ENCODE measurements around the gene ALDH1L1.

ALDH1L1 gene

DNA sequence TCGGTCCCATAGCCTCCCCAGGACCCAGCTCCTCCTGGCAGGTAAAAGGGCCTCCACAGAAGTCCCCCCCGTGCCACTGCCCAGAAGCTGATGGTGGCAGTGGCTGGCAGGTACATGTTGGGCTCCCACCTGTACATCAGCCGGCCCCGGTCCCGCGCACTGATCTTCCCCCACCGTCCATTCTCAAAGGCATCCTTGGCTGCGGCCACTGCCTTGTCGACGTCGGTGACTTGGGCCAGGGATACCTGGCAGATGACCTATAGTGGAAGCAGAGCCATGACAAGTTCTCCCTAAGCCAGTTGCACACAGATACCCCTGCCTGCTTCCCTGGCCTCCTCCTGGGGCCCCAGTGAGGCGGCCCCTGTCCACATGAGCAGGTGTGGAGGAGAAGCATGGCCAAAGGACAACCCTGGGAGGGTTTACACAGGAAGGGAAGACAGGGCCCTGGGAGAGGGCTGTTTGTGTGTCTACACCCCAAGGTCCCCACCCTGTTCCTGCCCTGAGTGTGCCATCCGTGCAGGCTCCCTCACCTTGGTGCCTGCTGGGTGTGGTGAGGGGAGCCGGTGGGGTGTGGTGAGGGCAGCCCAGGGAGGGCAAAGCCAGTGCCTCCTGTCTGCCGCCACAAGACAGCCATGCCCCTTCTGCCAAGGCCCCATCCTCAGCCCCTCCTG is 44.8 kb downstream of the ALDH1L1 start:
- in situ Hi-C loops (cut with HindIII; ENCODE audit: low sequenced_read_pairs): loop anchor here (10.0 kb wide), 1 partner anchor 229 kb away; no protein-coding TSS in a partner anchor

DNA sequence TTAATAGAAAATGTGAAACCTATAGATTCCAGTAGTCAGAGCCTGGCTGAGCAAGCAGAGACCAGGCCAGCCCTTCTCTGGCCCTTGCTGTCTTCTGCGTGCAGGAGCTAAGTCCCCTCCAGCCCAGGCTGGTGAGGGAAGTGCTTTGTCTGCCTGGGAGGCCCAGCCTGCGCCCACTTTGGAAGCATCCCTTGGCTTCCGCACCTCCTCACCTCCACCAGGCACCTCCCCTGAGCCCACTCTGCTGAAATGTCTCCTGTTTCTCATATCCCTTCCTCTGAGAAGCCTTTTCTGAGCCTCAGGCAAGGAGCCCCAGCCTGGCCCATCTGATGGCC is 45.3 kb downstream of the ALDH1L1 start:
- in situ Hi-C loops (cut with HindIII; ENCODE audit: low sequenced_read_pairs): loop anchor here (10.0 kb wide), 1 partner anchor 230 kb away; no protein-coding TSS in a partner anchor

DNA sequence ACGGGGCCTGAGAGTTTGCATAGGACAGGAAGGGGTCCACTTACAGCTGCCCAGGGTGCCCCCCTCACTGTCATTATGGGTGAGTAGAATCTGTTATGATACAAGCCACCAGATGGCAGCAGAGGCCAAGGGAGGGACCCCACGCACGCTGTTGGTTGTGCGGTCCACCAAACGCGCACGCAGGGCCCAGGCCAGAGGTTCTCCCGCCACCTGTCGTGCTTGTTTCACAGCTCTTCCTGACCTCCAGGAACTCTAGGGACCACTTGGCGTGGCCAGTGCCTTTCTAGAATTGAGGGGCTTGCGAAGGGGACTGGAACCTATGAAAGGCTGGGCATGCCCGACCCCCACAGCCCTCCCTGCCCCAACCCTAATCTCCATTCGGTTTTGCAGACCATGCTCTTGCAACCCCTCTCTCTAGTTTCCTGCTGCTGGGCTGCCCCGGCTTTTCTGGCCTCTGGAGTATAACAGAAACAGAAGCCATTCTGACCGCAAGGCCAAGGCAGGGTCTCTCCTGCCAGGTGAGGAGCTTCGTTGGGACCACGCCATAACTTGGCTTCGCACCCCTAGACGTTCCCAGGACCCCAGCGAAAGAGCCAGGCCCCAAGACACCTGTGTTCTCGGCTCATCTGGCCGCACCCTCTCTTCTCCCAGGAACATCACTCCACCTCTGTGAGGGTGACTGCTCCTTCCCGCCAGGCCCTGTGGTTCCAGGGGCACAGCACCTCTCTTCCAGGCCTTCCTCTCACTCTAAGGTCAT is 46.0 kb downstream of the ALDH1L1 start:
- in situ Hi-C loops (cut with HindIII; ENCODE audit: low sequenced_read_pairs): loop anchor here (10.0 kb wide), 1 partner anchor 230 kb away; no protein-coding TSS in a partner anchor

DNA sequence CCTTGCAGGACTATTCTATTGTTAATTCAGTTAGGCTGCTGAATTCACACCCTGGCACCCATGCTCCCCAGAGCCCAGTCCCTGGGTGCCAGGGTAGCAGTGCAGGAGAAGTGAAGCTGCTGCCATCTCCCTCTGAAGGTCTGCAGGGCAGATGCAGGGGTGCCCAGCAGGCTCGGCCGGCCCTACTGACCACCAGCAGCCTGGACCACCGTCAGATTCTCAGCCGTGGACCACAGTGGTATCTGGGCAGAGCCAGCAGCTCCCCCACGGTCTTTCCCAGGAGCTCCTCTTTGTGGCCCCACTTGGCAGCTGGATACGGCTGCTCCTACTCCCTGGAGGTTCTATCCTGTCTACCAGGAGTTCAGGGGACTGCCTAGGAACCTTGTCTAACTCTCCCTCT is 46.8 kb downstream of the ALDH1L1 start:
- in situ Hi-C loops (cut with HindIII; ENCODE audit: low sequenced_read_pairs): loop anchor here (10.0 kb wide), 1 partner anchor 231 kb away; no protein-coding TSS in a partner anchor

DNA sequence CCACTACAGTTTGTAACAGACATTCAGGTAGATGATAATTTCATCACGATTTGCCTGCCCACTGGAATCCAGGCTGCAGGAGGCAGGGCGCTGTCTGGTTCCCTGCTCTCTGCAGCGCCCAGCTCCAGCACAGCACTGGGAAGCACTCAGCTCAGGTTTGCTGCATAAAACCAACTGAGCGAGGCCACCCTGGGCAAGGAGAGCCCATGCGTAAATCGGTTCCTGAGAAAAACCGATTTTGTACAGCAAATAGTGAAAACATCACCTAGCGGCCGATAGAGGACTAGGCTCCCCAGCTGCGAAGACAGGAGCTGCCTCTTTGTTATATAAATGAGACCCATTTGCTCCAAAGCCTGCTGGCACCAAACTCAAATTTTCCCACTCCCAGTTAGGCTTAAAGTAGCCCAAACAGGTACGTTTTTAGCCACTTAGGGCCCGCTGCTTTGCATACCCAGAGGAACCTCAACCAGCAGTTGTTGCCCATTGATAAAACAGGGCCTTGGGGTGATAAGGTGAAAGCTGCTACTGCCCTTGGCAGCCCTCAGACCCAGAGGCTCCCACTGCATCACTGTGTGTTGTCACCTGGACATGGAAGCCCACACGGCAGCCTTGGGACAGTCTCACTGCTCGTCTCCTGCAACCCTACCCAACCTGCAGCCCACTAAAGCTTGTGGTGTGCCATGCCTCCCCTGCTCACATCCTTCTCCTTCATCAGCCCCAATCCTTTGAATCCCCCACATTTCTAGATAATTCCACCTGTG is 47.5 kb downstream of the ALDH1L1 start:
- in situ Hi-C loops (cut with HindIII; ENCODE audit: low sequenced_read_pairs): loop anchor here (10.0 kb wide), 1 partner anchor 232 kb away; no protein-coding TSS in a partner anchor

DNA sequence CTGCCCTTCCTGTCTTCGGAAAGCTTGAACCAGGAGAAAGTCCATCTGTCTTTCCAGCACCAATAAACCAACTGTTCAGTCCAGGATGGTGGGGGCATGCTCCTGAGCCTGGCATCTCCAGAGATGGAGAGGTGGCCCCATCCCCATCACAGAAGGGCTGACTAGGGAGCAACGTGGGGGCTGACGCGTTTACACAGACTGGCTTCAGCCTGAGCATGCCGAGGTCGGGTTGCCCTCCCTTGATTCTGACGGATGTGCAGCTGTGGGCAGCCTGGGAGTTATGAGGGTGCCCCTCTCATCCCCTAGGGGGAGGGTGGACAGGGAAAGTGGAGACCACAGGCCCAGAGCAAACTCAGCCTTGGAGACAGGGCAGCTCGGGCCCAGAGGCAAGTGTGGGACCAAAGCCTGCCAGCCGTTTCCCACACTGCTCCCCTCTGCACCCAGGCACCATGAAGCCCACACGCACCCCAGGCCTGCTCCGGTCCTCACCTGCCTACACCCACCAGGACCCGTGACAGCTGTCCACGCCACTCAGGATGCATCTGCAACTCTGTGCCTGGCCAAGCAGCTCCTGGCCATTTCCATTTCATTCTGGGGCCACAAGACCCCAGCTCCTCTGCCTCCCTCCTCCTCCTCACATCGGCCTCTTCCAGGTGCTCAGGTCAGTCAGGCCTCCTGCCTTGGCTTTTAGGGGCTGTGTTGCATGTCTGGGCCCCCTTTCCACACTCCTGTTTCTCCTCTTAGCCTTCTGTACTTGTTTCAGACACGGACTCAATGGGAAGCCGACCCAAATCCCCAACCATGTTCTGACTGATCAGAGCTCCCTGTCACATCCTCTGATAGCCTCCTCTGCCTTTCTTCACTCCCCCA is 48.3 kb downstream of the ALDH1L1 start:
- in situ Hi-C loops (cut with HindIII; ENCODE audit: low sequenced_read_pairs): loop anchor here (10.0 kb wide), 1 partner anchor 233 kb away; no protein-coding TSS in a partner anchor

DNA sequence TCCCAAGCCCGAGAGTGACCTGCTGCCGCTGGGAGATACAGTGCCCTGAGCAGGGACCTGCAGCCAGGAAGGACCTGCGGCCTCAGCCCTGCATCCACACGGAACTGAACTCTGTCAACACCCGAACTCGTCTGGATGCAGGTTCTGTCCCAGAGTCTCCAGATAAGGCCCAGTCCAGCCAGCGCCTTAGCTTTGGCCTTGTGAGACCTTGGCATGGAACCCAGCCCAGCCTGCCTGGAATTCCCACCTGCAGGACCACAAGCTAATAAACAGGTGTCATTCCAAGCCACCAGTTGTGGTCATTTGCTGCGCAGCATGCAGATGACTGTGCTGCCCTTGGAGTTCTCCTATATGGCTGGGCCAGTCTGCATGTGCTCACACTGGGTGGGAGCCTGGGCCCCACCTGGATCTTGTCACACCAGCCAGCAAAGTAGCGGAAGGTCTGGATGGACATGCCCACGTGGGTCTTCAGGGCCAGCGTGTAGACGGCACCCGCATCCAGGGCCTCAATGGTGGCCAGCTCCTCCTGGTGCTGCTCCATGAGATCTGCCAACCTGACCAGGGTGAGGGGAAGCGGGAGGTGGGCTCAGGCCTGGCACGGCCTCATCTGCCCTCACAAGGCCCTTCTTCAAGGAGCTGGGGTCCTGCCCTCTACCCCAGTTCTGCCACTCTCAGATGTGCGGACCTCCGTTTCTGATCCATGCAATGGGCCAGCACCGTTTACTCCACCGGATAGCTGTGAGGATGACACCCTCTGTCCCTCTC is 49.2 kb downstream of the ALDH1L1 start:
- in situ Hi-C loops (cut with HindIII; ENCODE audit: low sequenced_read_pairs): loop anchor here (10.0 kb wide), 1 partner anchor 234 kb away; no protein-coding TSS in a partner anchor

DNA sequence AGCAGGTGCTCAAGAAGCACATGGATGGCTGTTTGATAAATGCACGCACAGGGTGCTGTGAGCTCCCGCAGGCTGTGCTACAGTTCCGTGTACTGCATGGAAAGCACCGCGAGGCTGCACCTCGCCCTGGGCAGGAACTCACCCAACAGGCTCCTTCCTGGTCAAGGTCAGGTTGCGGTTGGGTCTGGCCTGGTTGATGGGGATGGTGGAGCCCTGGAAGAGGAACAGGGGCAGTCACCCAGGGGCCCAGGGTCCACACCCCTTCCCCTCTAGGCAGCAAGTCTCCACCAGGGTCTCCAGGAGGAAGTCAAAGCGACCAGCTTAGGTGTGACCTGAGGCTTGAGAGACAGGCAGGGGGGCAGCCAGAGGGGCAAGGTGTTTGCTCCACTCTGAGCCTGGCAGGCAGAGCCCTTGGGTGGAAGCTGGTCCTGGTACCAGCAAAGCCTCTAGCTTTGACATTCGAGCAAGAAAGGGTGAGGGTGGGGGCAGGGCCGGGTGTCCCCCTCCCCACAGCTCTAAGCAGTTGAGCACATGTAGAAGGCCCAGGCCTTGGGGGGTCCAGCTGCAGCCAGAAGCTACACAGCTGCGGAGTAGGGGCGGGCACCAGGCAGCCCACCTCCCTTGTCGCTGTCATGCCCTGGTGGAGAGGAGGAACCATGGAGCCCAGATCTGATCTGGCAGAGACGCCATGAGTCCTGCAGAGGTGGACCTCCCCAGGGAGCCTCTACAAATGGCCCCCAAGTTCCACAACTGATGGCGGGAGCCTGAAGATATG is 50.1 kb downstream of the ALDH1L1 start:
- in situ Hi-C loops (cut with HindIII; ENCODE audit: low sequenced_read_pairs): loop anchor here (10.0 kb wide), 1 partner anchor 235 kb away; no protein-coding TSS in a partner anchor

DNA sequence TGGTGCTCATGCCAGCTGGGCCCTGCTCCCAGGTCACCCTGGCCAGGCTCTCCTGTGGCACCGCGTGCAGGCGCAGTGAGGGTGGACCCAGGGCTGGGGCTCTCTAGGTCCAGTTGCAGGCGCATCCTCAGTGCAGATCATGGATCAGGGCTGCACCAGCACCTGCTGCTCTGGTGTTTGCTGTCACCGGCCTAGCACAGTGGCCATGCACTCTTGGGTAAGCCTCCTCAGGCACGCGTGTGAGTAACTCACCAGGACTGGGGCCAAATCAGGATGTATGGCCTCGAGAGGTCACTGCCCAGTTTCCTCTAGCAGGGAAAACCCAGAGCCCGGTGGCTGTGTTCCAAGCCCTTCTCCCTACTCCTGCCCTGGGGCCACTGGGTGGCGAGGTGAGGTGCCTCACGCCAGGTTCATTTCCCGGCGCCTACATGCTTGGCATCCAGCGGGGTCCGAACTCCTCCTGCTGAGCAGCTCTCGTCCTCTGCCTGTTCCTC is 50.9 kb downstream of the ALDH1L1 start:
- in situ Hi-C loops (cut with HindIII; ENCODE audit: low sequenced_read_pairs): no loop called here

DNA sequence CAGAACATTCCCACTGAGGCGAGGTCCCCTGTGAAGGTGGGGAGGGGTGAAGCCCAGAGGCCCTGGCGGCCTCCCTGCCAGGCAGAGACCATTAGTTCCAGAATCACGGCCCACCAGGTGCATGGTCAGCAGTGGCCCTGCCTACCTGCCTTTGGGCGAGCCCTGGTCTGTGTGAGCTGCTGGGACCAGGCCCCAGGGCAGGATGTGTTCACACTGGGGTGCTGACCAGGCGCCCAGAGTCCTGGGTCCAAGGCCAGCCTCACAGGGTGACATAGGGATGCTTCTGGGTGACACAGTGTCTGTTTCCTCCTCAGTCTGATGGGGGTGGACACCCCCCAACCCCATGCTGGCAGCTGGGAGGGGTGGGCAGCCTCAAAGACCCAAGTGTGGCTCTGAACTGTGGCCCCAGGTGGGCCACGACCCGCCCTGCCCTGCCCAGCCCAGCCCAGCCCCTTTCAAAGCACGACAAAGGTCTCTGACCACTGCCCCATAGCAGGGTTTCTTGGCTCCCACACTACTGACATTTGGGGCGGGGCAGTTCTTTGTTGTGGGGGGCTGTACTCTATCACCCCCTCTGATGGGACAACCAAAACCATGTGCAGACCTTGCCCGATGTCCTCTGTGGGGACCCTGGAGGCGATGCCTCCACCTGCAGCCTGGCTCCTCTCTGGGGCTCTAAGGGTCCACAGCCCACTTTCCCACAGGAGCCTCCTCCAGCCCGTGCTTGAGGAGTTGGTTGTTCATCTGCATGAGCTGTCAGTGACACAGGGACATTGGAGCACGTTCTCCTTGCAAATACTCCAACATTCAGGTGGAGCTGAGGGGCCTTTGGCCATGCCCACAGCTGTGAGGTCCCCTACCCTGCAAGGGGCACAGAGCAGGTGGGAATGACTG is 51.6 kb downstream of the ALDH1L1 start:
- in situ Hi-C loops (cut with HindIII; ENCODE audit: low sequenced_read_pairs): no loop called here

DNA sequence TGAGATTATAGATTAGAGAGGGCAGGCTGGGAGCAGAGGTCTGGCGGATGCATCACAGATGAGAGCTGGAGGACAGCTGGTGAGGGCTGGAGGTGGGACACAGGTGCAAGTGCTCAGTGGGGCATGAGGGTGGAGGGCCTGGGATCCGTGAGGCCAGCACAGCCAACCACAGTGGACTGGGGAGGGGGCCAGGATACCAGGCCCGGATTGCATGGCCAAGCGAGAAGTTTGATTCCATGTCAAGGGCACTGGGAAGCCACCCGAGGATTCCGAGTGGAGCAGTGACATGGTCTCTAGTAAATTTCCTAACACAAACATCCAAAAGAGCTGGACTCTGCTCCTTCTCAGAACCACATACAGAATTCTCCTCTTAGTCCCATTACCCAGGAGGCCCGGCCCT is 52.5 kb downstream of the ALDH1L1 start:
- in situ Hi-C loops (cut with HindIII; ENCODE audit: low sequenced_read_pairs): no loop called here

DNA sequence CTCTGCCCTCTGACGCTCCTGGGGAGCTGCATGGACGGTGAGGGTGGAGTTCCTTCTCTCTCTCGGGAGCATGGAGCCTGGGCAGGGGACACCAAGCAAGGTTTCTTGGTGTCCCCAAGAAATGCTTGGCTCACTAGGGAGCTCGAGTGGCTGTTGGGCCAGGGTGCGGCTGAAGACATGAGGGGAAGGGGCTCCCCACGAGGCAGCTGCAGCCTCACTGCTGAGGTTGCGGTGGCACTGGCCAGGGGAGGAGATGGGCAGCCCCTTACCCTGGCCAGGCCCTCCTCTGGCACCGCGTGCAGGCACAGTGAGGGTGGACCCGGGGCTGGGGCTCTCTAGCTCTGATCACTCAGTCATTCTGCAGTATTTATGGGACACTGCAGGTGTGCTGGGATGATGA is 52.9 kb downstream of the ALDH1L1 start:
- in situ Hi-C loops (cut with HindIII; ENCODE audit: low sequenced_read_pairs): no loop called here

DNA sequence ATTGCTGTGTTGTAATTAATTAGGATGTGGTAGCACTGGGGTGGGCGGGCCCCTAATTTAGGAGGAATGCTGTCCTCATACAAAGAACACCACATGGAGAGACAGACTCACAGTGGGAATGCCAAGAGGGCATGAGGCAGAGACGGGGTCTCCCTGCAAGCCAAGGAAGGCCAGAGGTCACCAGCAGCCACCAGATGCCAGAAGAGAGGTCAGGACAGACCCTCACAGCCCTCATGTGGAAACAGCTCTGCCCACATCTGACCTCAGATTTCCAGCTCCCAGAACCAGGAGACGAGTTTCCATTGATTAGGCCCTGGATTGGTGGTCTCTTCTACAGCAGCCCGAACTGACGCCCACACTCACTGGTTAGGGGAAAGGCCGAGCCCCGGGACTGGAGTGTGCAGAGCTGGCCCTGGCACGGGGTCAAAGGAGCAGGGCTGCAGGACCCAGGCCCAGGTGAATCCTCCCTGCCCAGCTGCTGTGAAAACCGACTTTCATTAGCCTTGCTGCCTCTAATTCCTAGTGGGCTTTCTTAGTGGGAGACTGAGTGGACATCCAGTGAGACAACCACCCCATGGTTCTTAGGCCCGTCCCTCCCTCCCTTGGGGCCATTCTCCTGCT is 53.5 kb downstream of the ALDH1L1 start:
- in situ Hi-C loops (cut with HindIII; ENCODE audit: low sequenced_read_pairs): no loop called here

DNA sequence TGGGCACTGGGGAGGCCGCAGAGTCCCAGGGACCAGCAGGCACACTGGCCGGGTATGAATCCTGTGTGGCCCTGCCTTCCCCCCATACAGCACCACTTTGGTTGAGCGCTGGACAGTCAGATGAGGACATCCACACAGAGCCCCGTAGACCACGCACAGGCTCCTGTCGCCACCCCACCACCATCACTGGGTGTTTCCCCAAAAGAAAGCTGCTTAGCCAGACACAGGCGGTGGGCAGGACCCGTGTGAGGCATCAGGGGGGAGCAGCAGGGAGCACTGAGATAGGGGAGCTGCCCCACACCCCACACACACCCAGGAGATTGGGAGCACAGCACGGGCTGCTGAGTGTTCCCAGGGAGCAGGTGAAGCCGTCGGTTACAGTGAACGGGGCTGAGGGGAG is 54.1 kb downstream of the ALDH1L1 start:
- in situ Hi-C loops (cut with HindIII; ENCODE audit: low sequenced_read_pairs): no loop called here

DNA sequence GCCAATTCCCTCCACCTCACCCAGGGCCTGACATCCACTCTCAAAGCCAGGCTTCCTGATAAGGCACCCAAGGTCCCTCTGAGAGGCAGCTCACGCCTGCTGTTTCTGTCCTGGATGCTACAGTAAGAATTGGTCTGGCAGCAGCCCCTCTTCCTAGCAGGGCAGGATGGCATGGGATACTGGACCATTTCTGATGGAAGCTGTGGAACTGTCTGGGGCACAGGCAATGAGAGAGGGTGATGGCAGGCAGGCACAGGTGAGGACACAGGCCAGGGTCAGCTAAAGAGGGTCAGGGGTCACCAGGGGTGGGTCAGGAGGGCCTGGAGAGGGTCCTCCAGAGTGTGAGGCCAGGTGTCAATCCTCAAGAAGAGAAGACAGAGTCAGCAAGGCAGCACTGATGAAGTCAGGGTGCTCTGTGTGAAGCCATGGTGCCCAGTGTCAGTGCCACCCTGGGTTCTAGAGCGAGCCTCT is 54.6 kb downstream of the ALDH1L1 start:
- in situ Hi-C loops (cut with HindIII; ENCODE audit: low sequenced_read_pairs): no loop called here

DNA sequence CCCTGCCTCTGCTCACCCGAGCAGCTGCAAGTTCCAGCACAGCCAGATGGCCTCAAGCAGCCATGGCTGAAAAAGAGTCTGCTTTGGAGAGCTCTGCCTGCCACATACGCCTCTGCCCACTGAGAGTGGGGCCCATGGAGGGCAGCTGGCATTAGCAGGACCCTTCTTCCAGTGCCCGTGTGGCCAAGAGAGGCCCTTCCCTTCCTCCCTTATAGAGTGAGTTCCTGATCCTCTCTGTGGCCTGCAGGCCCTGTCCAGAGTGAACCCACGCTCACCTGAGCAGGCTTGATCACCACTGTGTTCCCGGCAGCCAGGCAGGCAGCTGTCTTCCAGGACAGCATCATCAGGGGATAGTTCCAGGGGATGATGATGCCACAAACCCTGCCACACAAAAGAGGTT is 55.0 kb downstream of the ALDH1L1 start:
- in situ Hi-C loops (cut with HindIII; ENCODE audit: low sequenced_read_pairs): no loop called here

DNA sequence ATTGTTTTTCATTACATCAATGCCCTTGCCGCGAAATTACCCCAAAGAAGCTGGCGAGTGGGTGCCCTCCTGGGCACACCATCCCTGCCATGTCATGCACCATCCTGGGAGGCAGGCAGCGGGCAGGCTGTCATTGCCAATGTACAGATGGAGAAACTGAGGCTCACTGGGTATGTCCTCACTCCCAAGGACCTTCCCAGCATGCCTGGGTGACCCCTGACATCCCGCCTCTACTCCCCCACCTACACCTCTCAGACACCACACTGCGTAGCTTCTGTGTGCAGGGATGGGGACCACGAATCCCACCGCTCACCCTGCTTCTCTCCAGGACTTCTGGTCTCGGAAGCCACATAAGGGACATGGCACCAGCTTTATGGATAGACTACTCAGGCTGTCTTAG is 55.5 kb downstream of the ALDH1L1 start:
- in situ Hi-C loops (cut with HindIII; ENCODE audit: low sequenced_read_pairs): no loop called here
